Caco-2 (cell line): ENCODE data around the gene INTS6L. TPM values are rescaled to one million over a fixed set of nuclear protein-coding genes. Genes with fewer than 3 reads are reported as not detected.

Experiments used
- BruUV-seq: library from RNA; stranded (reverse); fragments of 400-500 nt; replicated peaks from 2 replicates; lab custom pipeline; 2021; lab: Mats Ljungman, UMichigan
- CTCF ChIA-PET: fragments of 300-600 bp; sonication (Branson Sonifier 250); formaldehyde crosslinking; loops from one replicate; lab custom pipeline; 2022; ENCODE audit warnings: antibody characterized with exemption; lab: Charles Lee
- POLR2A ChIA-PET: fragments of 300-600 bp; sonication (Branson Sonifier 250); formaldehyde crosslinking; loops from one replicate; lab custom pipeline; 2022; ENCODE audit warnings: antibody characterized with exemption; lab: Charles Lee
- DNase-seq, 2 experiments: peaks; one replicate each; pipeline versions ENCODE4 v3.0.0 to v3.0.0-alpha.2; 2020 to 2022
- H3K27me3 ChIP-seq: replicated peaks from 2 replicates; pipeline ENCODE4 v1.6.0; 2011; ENCODE audit warnings: low read length; ENCODE audit not compliant: control insufficient read depth, insufficient read depth
- H3K36me3 ChIP-seq: 2 replicates; pipeline ENCODE4 v1.5.1; 2011; ENCODE audit warnings: low read length; ENCODE audit not compliant: control insufficient read depth, insufficient read depth
- H3K4me1 ChIP-seq: fragments of 250-450 bp; sonication (Bioruptor Pico); 2 replicates; pipeline ENCODE4 v1.5.1; 2020; ENCODE audit warnings: mild to moderate bottlenecking
- H3K4me3 ChIP-seq: 2 replicates; pipeline ENCODE4 v1.5.1; 2011; ENCODE audit warnings: low read depth, mild to moderate bottlenecking, control low read depth, low read length
- H3K9me3 ChIP-seq: fragments of 250-450 bp; sonication (Bioruptor Pico); 2 replicates; pipeline ENCODE4 v1.5.1; 2020; ENCODE audit warnings: mild to moderate bottlenecking, moderate library complexity
- H3K27ac Mint-ChIP-seq: one replicate; pipeline ENCODE4 v1.8.0; 2022; ENCODE audit warnings: mixed read lengths; ENCODE audit not compliant: unreplicated experiment
- H3K27me3 Mint-ChIP-seq: one replicate; pipeline ENCODE4 v1.8.0; 2022; ENCODE audit warnings: mixed read lengths; ENCODE audit not compliant: insufficient read depth, unreplicated experiment
- H3K36me3 Mint-ChIP-seq: one replicate; pipeline ENCODE4 v1.8.0; 2022; ENCODE audit warnings: mild to moderate bottlenecking, mixed read lengths; ENCODE audit not compliant: insufficient read depth, unreplicated experiment
- H3K4me1 Mint-ChIP-seq: one replicate; pipeline ENCODE4 v1.8.0; 2022; ENCODE audit warnings: low read depth, mixed read lengths; ENCODE audit not compliant: unreplicated experiment
- H3K4me3 Mint-ChIP-seq: one replicate; pipeline ENCODE4 v1.8.0; 2022; ENCODE audit warnings: mild to moderate bottlenecking, moderate library complexity, mixed read lengths; ENCODE audit not compliant: unreplicated experiment
- H3K9me3 Mint-ChIP-seq: one replicate; pipeline ENCODE4 v1.8.0; 2022; ENCODE audit warnings: mixed read lengths; ENCODE audit not compliant: unreplicated experiment
- intact Hi-C: fragments of 100-400 bp; cut with micrococcal nuclease; formaldehyde crosslinking; loops from one replicate; pipeline ENCODE4 v1.10.0; 2022; ENCODE audit not compliant: unreplicated experiment
- total RNA-seq: library from RNA; stranded (reverse); gene quantifications from 2 replicates; pipeline ENCODE4 v1.2.3, GENCODE V29; 2022
- TF ChIP-seq, protein P1 (sequence below), 2 experiments: fragments of 200-600 bp in 1 of 2; IDR thresholded peaks; 1 replicate in 1 of 2; 2 replicates in 1 of 2; pipeline versions ENCODE4 v1.5.1 to v1.8.0; 2011 to 2022; ENCODE audit warnings: antibody characterized with exemption in 1 of 2, control low read depth in 1 of 2, inconsistent platforms in 1 of 2, low read depth in 1 of 2, low read length in 1 of 2, mild to moderate bottlenecking in 1 of 2, moderate library complexity in 1 of 2; ENCODE audit not compliant: insufficient read depth in 1 of 2, severe bottlenecking in 1 of 2, unreplicated experiment in 1 of 2

INTS6L gene
- total RNA-seq, 1 experiment from 2014 or later: 0.61 TPM

DNA sequence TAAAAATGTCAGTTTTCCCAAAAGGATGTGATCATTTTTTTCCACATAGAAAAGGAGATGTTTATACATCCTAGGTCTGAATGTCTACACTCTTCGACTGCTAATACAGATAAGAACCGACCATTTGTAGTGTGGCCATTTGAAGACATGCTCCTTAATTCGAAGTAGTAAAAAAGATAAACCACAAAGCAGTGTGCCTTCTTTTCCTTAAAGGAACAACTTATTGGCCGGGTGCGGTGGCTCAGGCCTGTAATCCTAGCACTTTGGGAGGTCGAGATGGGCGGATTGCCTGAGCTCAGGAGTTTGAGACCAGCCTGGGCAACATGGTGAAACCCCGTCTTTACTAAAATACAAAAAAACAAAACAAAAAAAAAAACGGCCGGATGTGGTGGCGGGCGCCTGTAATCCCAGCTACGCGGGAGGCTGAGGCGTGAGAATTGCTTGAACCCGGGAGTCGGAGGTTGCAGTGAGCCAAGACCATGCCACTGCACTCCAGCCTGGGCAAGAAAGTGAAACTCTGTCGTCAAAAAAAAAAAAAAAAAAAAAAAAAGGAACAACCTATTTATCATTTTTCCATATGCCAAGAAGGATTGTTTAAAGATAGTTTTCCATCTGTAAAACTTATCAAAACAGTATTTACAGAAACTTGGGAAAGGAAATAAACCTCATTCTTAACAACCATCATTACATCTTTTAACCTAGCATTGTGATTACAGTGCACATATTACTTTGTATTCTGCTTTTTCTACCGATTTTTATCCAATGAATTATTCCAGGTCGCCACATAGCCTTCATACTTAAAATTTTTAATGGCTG lies 2.6 kb downstream of the INTS6L start:
- Mint-ChIP-seq H3K27me3 (peaks cover 12% of the 10 kb centered on the region), H3K9me3 (no peaks in the 10 kb centered on the region), H3K36me3 (no peaks in the 10 kb centered on the region), H3K27ac (no peak overlapping the region), H3K4me1 (peaks cover 7% of the 10 kb centered on the region), H3K4me3 (no peak overlapping the region)
- Histone ChIP-seq H3K4me1 (no peaks in the 10 kb centered on the region), H3K9me3 (no peaks in the 10 kb centered on the region), H3K36me3 (no peaks in the 10 kb centered on the region), H3K4me3 (no peak overlapping the region), H3K27me3 (no peaks in the 10 kb centered on the region)
- ChIA-PET CTCF (no interaction called here), POLR2A (no interaction called here)
- intact Hi-C loops: no loop called here
- TF ChIP-seq, protein P1, sequence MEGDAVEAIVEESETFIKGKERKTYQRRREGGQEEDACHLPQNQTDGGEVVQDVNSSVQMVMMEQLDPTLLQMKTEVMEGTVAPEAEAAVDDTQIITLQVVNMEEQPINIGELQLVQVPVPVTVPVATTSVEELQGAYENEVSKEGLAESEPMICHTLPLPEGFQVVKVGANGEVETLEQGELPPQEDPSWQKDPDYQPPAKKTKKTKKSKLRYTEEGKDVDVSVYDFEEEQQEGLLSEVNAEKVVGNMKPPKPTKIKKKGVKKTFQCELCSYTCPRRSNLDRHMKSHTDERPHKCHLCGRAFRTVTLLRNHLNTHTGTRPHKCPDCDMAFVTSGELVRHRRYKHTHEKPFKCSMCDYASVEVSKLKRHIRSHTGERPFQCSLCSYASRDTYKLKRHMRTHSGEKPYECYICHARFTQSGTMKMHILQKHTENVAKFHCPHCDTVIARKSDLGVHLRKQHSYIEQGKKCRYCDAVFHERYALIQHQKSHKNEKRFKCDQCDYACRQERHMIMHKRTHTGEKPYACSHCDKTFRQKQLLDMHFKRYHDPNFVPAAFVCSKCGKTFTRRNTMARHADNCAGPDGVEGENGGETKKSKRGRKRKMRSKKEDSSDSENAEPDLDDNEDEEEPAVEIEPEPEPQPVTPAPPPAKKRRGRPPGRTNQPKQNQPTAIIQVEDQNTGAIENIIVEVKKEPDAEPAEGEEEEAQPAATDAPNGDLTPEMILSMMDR (IDR thresholded peaks at IDR 0.05; ENCODE audit: insufficient read depth in 1 of 2, low read depth in 1 of 2, low read length in 1 of 2, severe bottlenecking in 1 of 2, unreplicated experiment in 1 of 2): no peak
- DNase-seq: no peak
- BruUV-seq: no TSS peak

DNA sequence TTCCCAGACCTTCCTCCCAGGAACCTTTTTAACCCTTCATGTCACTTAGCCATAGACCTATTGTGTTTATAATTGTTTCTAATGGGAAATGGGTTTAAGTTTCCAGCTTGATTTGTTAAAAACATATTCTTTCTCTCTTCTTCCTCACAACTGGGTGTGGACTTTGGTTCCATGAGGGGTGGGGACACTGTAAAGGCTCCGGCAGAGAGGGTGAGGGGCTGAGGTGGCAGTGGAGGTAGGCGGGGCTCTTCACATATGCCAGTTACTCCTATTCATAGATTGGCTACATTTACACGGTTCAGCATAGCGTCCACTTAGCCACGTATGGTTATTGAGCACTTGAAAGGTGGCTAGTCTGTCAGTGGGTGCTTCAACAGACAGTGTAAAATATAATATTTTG lies 7.8 kb downstream of the INTS6L start:
- DNase-seq: no peak
- Histone ChIP-seq H3K4me1 (no peaks in the 10 kb centered on the region), H3K27me3 (no peaks in the 10 kb centered on the region), H3K36me3 (no peaks in the 10 kb centered on the region), H3K9me3 (no peaks in the 10 kb centered on the region), H3K4me3 (no peak overlapping the region)
- Mint-ChIP-seq H3K9me3 (no peaks in the 10 kb centered on the region), H3K27me3 (peaks cover 16% of the 10 kb centered on the region), H3K36me3 (no peaks in the 10 kb centered on the region), H3K4me3 (no peak overlapping the region), H3K27ac (no peak overlapping the region), H3K4me1 (no peaks in the 10 kb centered on the region)
- intact Hi-C loops: no loop called here
- POLR2A ChIA-PET: no interaction called here
- CTCF ChIA-PET: no interaction called here
- no TSS peak for BruUV-seq
- TF ChIP-seq, protein P1 (IDR thresholded peaks at IDR 0.05; ENCODE audit: insufficient read depth in 1 of 2, low read depth in 1 of 2, low read length in 1 of 2, severe bottlenecking in 1 of 2, unreplicated experiment in 1 of 2): no peak

- Histone ChIP-seq H3K27me3 (no peaks in the 10 kb centered on the region), H3K9me3 (no peaks in the 10 kb centered on the region), H3K4me3 (no peak overlapping the region), H3K36me3 (no peaks in the 10 kb centered on the region), H3K4me1 (no peaks in the 10 kb centered on the region)
- Mint-ChIP-seq H3K27ac (no peak overlapping the region), H3K4me1 (no peaks in the 10 kb centered on the region), H3K27me3 (peaks cover 16% of the 10 kb centered on the region), H3K9me3 (no peaks in the 10 kb centered on the region), H3K4me3 (no peak overlapping the region), H3K36me3 (no peaks in the 10 kb centered on the region)
- no peak for DNase-seq
- TF ChIP-seq, protein P1 (IDR thresholded peaks at IDR 0.05; ENCODE audit: insufficient read depth in 1 of 2, low read depth in 1 of 2, low read length in 1 of 2, severe bottlenecking in 1 of 2, unreplicated experiment in 1 of 2): no peak
- intact Hi-C loops: no loop called here
- no TSS peak for BruUV-seq
- CTCF ChIA-PET: no interaction called here
- POLR2A ChIA-PET: no interaction called here
Observed at GRCh38 chrX:135528756-135529155, 8.3 kb downstream of the INTS6L start.
